Prostate gland (tissue), 2 donors: ENCODE data around the gene SNX6. TPM values are rescaled to one million over a fixed set of nuclear protein-coding genes. Genes with fewer than 3 reads are reported as not detected.
"Not testable (repeated sequence)": the region's sequence is repeated elsewhere in the genome, so short reads cannot be mapped to it uniquely, and the experiment has no call there.

Experiments
- DNase-seq: peaks from one replicate; pipeline ENCODE4 v3.0.0-alpha.2; 2019; ENCODE audit warnings: low spot score
- H3K27ac ChIP-seq, 2 donors: fragments of 200-600 bp; sonication (generic); 2 replicates each; pipeline ENCODE4 v1.5.1; 2017 to 2019
- H3K27me3 ChIP-seq: fragments of 200-600 bp; sonication (generic); replicated peaks from 2 replicates; pipeline ENCODE4 v1.5.1; 2019; ENCODE audit not compliant: insufficient read depth
- H3K36me3 ChIP-seq, 2 donors: fragments of 200-600 bp; sonication (generic); 1 replicate in 1 of 2; 2 replicates in 1 of 2; pipeline versions ENCODE4 v1.5.1 to v1.8.1; 2017 to 2019
- H3K4me1 ChIP-seq: fragments of 200-600 bp; sonication (generic); replicated peaks from 2 replicates; pipeline ENCODE4 v1.5.1; 2019
- H3K4me3 ChIP-seq, 2 donors: fragments of 200-600 bp; sonication (generic); 2 replicates each; pipeline ENCODE4 v1.5.1; 2017 to 2019
- H3K9me3 ChIP-seq: fragments of 200-600 bp; sonication (generic); 2 replicates; pipeline ENCODE4 v1.5.1; 2017
- CTCF ChIP-seq, 4 experiments: fragments of 200-600 bp in 2 of 4; fragments of 450-650 bp in 2 of 4; sonication (generic) in 2 of 4; IDR thresholded peaks; 1 replicate in 3 of 4; 2 replicates in 1 of 4; pipeline ENCODE4 v1.5.1; 2016 to 2019; ENCODE audit warnings: antibody characterized with exemption in 4 of 4, mild to moderate bottlenecking in 2 of 4, moderate library complexity in 2 of 4
- POLR2A ChIP-seq: fragments of 450-650 bp; IDR thresholded peaks from one replicate; pipeline ENCODE4 v1.6.1; 2016; ENCODE audit warnings: antibody characterized with exemption, mild to moderate bottlenecking
- POLR2AphosphoS5 ChIP-seq: sonication (generic); formaldehyde crosslinking; IDR thresholded peaks from one replicate; pipeline ENCODE4 v1.6.1; 2017; ENCODE audit warnings: antibody characterized with exemption
- WGBS: methylation state at CpG from one replicate; pipeline ENCODE4 v1.1.5; 2018; 5-methylcytosine and 5-hydroxymethylcytosine counted together
- intact Hi-C: fragments of 100-400 bp; cut with DNase I; formaldehyde crosslinking; loops from one replicate; pipeline ENCODE4 v1.14.2; 2022
- total RNA-seq, 2 donors: library from RNA; depleted of rRNA; stranded (reverse); fragments of >200 nt; gene quantifications; one replicate each; pipeline ENCODE4 v1.1.0, GENCODE V29; 2016

SNX6 gene
- total RNA-seq, 2 donors from 2014 or later, result 116 to 128 TPM

DNA sequence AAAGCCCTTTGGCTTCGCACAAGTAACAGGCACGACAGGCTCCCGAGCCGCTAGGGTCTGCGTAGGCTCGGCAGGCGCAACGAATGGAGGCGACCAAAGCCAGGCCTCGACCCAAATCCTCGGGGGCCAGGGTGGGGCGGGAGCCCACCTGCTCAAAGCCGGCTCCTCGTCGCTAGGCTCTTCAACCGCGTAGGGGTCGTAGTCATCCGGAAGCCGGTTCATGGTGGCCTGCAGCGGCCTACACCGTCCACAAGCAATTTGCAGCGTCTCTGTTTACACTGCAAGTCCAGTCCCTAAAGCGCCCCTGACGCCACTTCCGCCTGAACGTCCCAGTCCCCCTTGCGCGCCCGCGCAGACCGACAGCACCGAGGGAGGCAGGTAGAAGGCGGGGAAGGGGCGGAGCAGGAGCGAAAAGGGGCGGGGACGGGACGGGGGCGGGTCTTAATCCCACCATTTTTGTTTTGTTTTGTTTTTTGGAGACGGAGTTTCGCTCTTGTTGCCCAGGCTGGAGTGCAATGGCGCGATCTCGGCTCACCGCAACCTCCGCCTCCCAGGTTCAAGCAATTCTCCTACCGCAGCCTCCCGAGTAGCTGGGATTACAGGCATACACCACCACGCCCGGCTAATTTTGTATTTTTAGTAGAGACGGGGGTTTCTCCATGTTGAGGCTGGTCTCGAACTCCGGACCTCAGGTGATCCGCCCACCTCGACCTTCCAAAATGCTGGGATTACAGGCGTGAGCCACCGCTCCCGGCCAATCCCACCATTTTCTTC is 90.4 kb downstream of the SNX6 start, which contains the start of gene EAPP:
EAPP (minus strand) TSS at position 295 of the 774 bp plus-strand sequence; CDS start at position 222, 73 bp downstream.
- 4% methylated on average over 56 of the region's 59 CpGs for WGBS
- intact Hi-C loops, result loop anchor here (5.0 kb wide), 1 partner anchor 77 kb away; the partner anchor contains the start of gene SPTSSA

DNA sequence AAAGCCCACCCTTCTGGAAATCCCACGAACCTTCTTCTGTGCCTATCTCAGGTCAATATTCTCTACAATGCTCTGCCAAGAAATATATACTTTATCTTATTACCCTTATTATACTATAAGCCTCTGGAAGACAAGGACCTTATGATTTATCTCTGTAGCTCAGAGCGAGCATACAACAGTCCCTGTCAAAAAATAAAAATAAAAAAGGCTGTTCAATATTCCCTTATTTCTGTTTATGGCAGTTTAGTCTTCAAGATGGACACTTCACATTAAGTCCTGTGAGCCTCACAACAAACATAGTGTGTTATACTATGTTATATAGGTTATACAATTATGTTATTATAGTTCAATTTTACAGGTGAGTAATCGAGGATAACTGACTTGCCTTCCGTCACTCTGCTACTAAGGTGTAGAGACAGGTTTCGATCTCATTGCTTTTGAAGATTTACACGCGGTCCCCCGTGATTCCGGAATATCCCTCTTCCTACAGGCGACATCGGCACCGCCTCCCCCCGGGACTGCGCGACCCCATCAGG is 91.0 kb downstream of the SNX6 start:
- no peaks in the 10 kb centered on the region for H3K9me3 ChIP-seq
- H3K4me1 ChIP-seq, result no peaks in the 10 kb centered on the region
- no peak for DNase-seq
- 2% methylated on average over 15 of the region's 15 CpGs for WGBS
- no peaks in the 10 kb centered on the region for H3K36me3 ChIP-seq
- TF ChIP-seq POLR2AphosphoS5 (no peak), CTCF (IDR thresholded peaks at IDR 0.05) (no peak), POLR2A (no peak)
- H3K4me3 ChIP-seq, result peak overlapping the region; percentile 89 to 97
- intact Hi-C loops, result loop anchor here (5.0 kb wide), 1 partner anchor 77 kb away; the partner anchor contains the start of gene SPTSSA
- peak overlapping the region; percentile 96 to 97 for H3K27ac ChIP-seq
- H3K27me3 ChIP-seq, result no peaks in the 10 kb centered on the region

More for the DNA sequence above, 90.4 kb downstream of the SNX6 start, which contains the start of gene EAPP:
- H3K27ac ChIP-seq, result peak within 1 kb of the TSS; percentile 96 to 97
- H3K4me3 ChIP-seq, result peak within 1 kb of the TSS; percentile 89 to 97
- peak; percentile 99 for DNase-seq
- TF ChIP-seq POLR2AphosphoS5, result peak; percentile 99
- TF ChIP-seq CTCF (IDR thresholded peaks at IDR 0.05), result peak in 2 of 4 experiments; percentile 29 to 41
- peak; percentile 97 for TF ChIP-seq POLR2A
- no peaks in the 10 kb centered on the region for H3K27me3 ChIP-seq
- no peaks in the 10 kb centered on the region for H3K36me3 ChIP-seq
- no peaks in the 10 kb centered on the region for H3K4me1 ChIP-seq
- no peaks in the 10 kb centered on the region for H3K9me3 ChIP-seq

GRCh38 chr14:34538096-34538495 is 91.9 kb downstream of the SNX6 start:
- H3K27me3 ChIP-seq, DNase-seq, H3K9me3 ChIP-seq, H3K4me1 ChIP-seq, H3K36me3 ChIP-seq: not testable (repeated sequence)
- Histone ChIP-seq H3K4me3 (peak overlapping the region in 1 of 2 donors; percentile 97), H3K27ac (peak overlapping the region in 1 of 2 donors; percentile 96)
- intact Hi-C loops, result loop anchor here (5.0 kb wide), 1 partner anchor 76 kb away; the partner anchor contains the start of gene SPTSSA
- 60% methylated on average over 6 of the region's 6 CpGs for WGBS

GRCh38 chr14:34537677-34538009 is 92.3 kb downstream of the SNX6 start:
- H3K36me3 ChIP-seq, result no peaks in the 10 kb centered on the region
- H3K27me3 ChIP-seq, result no peaks in the 10 kb centered on the region
- H3K4me1 ChIP-seq, result no peaks in the 10 kb centered on the region
- H3K9me3 ChIP-seq, result no peaks in the 10 kb centered on the region
- H3K27ac ChIP-seq, result no peak overlapping the region
- 90% methylated on average over 4 of the region's 4 CpGs for WGBS
- H3K4me3 ChIP-seq, result peak overlapping the region in 1 of 2 donors; percentile 97
- no peak for TF ChIP-seq POLR2A
- no peak for TF ChIP-seq CTCF (IDR thresholded peaks at IDR 0.05)
- no peak for TF ChIP-seq POLR2AphosphoS5
- no peak for DNase-seq
- intact Hi-C loops, result loop anchor here (5.0 kb wide), 1 partner anchor 75 kb away; the partner anchor contains the start of gene SPTSSA

DNA sequence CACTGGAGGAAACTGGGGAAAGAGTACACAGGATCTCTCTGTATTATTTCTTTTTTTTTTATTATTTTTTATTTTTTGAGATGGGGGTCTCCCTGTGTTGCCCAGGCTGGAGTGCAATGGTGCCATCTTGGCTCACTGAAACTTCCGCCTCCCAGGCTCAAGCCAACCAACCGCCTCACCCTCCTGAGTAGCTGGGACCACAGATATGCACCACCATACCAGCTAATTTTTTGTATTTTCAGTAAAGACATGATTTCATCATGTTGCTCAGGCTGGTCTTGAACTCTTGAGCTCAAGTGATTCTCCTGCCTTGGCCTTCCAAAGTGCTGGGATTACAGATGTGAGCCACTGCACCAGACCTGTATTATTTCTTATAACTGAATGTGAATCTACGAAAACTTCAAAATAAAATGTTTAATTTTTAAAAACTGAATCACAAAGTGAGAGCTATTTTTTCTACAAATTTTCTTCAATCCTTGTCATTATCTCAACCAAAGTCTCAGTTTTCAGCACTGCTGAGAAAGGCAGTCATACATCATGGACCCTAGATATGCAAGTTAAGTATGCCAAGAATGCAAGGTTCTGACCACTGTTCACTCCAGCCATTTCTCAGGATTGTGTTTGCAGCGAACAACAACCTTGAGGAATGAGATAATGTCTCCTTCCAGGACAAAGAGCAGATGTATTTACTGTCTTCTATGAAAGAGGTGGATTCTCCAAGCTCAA is 92.8 kb downstream of the SNX6 start:
- Histone ChIP-seq H3K4me3 (no peak overlapping the region), H3K4me1 (no peaks in the 10 kb centered on the region), H3K27me3 (no peaks in the 10 kb centered on the region), H3K27ac (no peak overlapping the region), H3K9me3 (no peaks in the 10 kb centered on the region), H3K36me3 (no peaks in the 10 kb centered on the region)
- 92% methylated on average over 4 of the region's 4 CpGs for WGBS
- intact Hi-C loops, result loop anchor here (5.0 kb wide), 1 partner anchor 75 kb away; the partner anchor contains the start of gene SPTSSA
- DNase-seq, result no peak
- TF ChIP-seq POLR2AphosphoS5 (no peak), POLR2A (no peak), CTCF (IDR thresholded peaks at IDR 0.05) (no peak)
